DOHH2 (cell line): ENCODE measurements around the gene APOO.

Source experiments
- H3F3A ChIP-seq: fragments of 200-600 bp; sonication (generic), shearing (Covaris generic); 2 replicates; pipeline ENCODE4 v1.6.0; 2016; ENCODE audit warnings: antibody characterized with exemption, mild to moderate bottlenecking; ENCODE audit not compliant: control insufficient read depth, insufficient read depth
- H3K27ac ChIP-seq: fragments of 200-600 bp; sonication (generic); 2 replicates; pipeline ENCODE4 v1.5.1; 2014; ENCODE audit warnings: low read depth, mild to moderate bottlenecking, low read length, moderate library complexity
- H3K27me3 ChIP-seq: fragments of 200-600 bp; sonication (generic); 2 replicates; pipeline ENCODE4 v1.6.1; 2014; ENCODE audit warnings: mild to moderate bottlenecking, low read length, mixed read lengths; ENCODE audit not compliant: control insufficient read depth
- H3K36me3 ChIP-seq: fragments of 200-600 bp; sonication (generic); 2 replicates; pipeline ENCODE4 v1.6.1; 2014; ENCODE audit warnings: mild to moderate bottlenecking, low read length, moderate library complexity, mixed read lengths; ENCODE audit not compliant: control insufficient read depth
- H3K4me1 ChIP-seq: fragments of 200-600 bp; sonication (generic); 2 replicates; pipeline ENCODE4 v1.6.1; 2014; ENCODE audit warnings: mild to moderate bottlenecking, low read length, mixed read lengths; ENCODE audit not compliant: control insufficient read depth
- H3K4me2 ChIP-seq: fragments of 200-600 bp; sonication (generic); 2 replicates; pipeline ENCODE4 v1.6.0; 2014; ENCODE audit warnings: mild to moderate bottlenecking, low read length, moderate library complexity
- H3K4me3 ChIP-seq: fragments of 200-600 bp; sonication (generic); 2 replicates; pipeline ENCODE4 v1.5.1; 2014; ENCODE audit warnings: mild to moderate bottlenecking, low read length, mixed read lengths
- H3K79me2 ChIP-seq: fragments of 200-600 bp; sonication (generic); 2 replicates; pipeline ENCODE4 v1.6.1; 2014; ENCODE audit warnings: mild to moderate bottlenecking, low read length, mixed read lengths; ENCODE audit not compliant: control insufficient read depth
- H3K9me2 ChIP-seq: fragments of 200-600 bp; sonication (generic); replicated peaks from 2 replicates; pipeline ENCODE4 v1.6.1; 2014; ENCODE audit warnings: mild to moderate bottlenecking, low read length, mixed read lengths; ENCODE audit not compliant: control insufficient read depth
- H3K9me3 ChIP-seq: fragments of 200-600 bp; sonication (generic); 2 replicates; pipeline ENCODE4 v1.6.1; 2014; ENCODE audit warnings: antibody characterized with exemption, low read length, mixed read lengths; ENCODE audit not compliant: control insufficient read depth, insufficient read depth
- H4K20me1 ChIP-seq: fragments of 200-600 bp; sonication (generic); 2 replicates; pipeline ENCODE4 v1.6.0; 2014; ENCODE audit warnings: low read depth, mild to moderate bottlenecking, antibody characterized with exemption, low read length, moderate library complexity; ENCODE audit not compliant: control insufficient read depth, insufficient read depth
- CTCF ChIP-seq: fragments of 200-600 bp; sonication (generic); IDR thresholded peaks from one replicate; pipeline ENCODE4 v1.5.1; 2014; ENCODE audit warnings: antibody characterized with exemption, mild to moderate bottlenecking, low read depth, low read length; ENCODE audit not compliant: poor library complexity, severe bottlenecking
- EZH2phosphoT487 ChIP-seq: fragments of 200-600 bp; sonication (generic); IDR thresholded peaks from 2 replicates; pipeline ENCODE4 v1.6.1; 2017; ENCODE audit warnings: borderline replicate concordance, mild to moderate bottlenecking, antibody characterized with exemption, low read length, moderate library complexity, mixed read lengths

APOO gene

GRCh38 chrX:23952984-23953907 lies 45.5 kb upstream of the APOO start:
- Histone ChIP-seq H3K9me3 (no peaks in the 10 kb centered on the region), H3K4me1 (peaks cover 18% of the 10 kb centered on the region), H3F3A (no peaks in the 10 kb centered on the region), H3K27me3 (no peaks in the 10 kb centered on the region), H3K4me2 (peak overlapping the region; percentile 70), H3K36me3 (no peaks in the 10 kb centered on the region), H3K27ac (peak overlapping the region; percentile 3; the same call in 1 of the 2 replicates), H4K20me1 (no peaks in the 10 kb centered on the region), H3K9me2 (no peaks in the 10 kb centered on the region), H3K79me2 (no peaks in the 10 kb centered on the region), H3K4me3 (peak overlapping the region; percentile 67)
- TF ChIP-seq CTCF: no peak
- TF ChIP-seq EZH2phosphoT487: no peak

GRCh38 chrX:23952391-23952790 lies 44.7 kb upstream of the APOO start:
- Histone ChIP-seq H3K27ac (no peak overlapping the region), H3K9me2 (no peaks in the 10 kb centered on the region), H3K4me2 (no peak overlapping the region), H3K36me3 (no peaks in the 10 kb centered on the region), H3K4me3 (no peak overlapping the region), H3K9me3 (no peaks in the 10 kb centered on the region), H4K20me1 (no peaks in the 10 kb centered on the region), H3K27me3 (no peaks in the 10 kb centered on the region), H3K79me2 (no peaks in the 10 kb centered on the region), H3F3A (no peaks in the 10 kb centered on the region), H3K4me1 (peaks cover 18% of the 10 kb centered on the region)
- TF ChIP-seq EZH2phosphoT487 (no peak), CTCF (no peak)

GRCh38 chrX:23945206-23945605 lies 37.5 kb upstream of the APOO start:
- no peaks in the 10 kb centered on the region for H3K36me3 ChIP-seq
- no peaks in the 10 kb centered on the region for H3K9me2 ChIP-seq
- H3K4me2 ChIP-seq: no peak overlapping the region
- H3F3A ChIP-seq: no peaks in the 10 kb centered on the region
- H3K27me3 ChIP-seq: no peaks in the 10 kb centered on the region
- H4K20me1 ChIP-seq: no peaks in the 10 kb centered on the region
- no peaks in the 10 kb centered on the region for H3K79me2 ChIP-seq
- H3K4me1 ChIP-seq: no peaks in the 10 kb centered on the region
- no peak overlapping the region for H3K27ac ChIP-seq
- no peak overlapping the region for H3K4me3 ChIP-seq
- no peaks in the 10 kb centered on the region for H3K9me3 ChIP-seq
- no peak for TF ChIP-seq CTCF
- no peak for TF ChIP-seq EZH2phosphoT487
